ENCODE results near the gene ELAC2.

DNA sequence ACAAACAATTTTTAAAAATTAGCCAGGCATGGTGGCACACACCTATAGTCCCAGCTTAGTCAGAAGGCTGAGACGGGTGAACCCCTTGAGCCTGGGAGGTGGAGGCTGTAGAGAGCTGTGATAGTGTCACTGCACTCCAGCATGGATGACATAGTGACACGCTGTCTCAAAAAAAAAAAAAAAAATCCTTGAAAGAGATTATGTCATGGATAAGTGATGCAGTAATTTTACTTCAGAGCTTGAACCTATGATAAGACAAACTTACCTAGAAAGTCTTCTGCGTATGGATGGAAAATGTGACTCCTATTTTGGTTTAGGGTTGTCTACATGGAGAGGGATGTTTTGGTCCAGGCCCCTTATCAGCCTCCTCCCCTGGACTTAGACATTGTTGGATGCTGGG, 51.8 kb downstream of the ELAC2 start:
- TF ChIP-seq, protein P1, sequence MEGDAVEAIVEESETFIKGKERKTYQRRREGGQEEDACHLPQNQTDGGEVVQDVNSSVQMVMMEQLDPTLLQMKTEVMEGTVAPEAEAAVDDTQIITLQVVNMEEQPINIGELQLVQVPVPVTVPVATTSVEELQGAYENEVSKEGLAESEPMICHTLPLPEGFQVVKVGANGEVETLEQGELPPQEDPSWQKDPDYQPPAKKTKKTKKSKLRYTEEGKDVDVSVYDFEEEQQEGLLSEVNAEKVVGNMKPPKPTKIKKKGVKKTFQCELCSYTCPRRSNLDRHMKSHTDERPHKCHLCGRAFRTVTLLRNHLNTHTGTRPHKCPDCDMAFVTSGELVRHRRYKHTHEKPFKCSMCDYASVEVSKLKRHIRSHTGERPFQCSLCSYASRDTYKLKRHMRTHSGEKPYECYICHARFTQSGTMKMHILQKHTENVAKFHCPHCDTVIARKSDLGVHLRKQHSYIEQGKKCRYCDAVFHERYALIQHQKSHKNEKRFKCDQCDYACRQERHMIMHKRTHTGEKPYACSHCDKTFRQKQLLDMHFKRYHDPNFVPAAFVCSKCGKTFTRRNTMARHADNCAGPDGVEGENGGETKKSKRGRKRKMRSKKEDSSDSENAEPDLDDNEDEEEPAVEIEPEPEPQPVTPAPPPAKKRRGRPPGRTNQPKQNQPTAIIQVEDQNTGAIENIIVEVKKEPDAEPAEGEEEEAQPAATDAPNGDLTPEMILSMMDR (IDR thresholded peaks at IDR 0.05; ENCODE audit: low read depth, low read length): no peak
- no peak for TF ChIP-seq EZH2phosphoT487 (IDR thresholded peaks at IDR 0.05; ENCODE audit: low read depth)
